Fibroblast of skin of back (primary cell): ENCODE data around the gene MCF2.

Source experiments
- DNase-seq: peaks from one replicate; pipeline ENCODE4 v3.0.0-alpha.2; 2013

The MCF2 gene

GRCh38 chrX:139585613-139586012, 122.4 kb downstream of the MCF2 start:
- DNase-seq: no peak

GRCh38 chrX:139581068-139581467, 126.9 kb downstream of the MCF2 start:
- no peak for DNase-seq

GRCh38 chrX:139566981-139567380, 141.0 kb downstream of the MCF2 start:
- DNase-seq: no peak

- no peak for DNase-seq
Observed at GRCh38 chrX:139563251-139563650, 144.7 kb downstream of the MCF2 start.

DNA sequence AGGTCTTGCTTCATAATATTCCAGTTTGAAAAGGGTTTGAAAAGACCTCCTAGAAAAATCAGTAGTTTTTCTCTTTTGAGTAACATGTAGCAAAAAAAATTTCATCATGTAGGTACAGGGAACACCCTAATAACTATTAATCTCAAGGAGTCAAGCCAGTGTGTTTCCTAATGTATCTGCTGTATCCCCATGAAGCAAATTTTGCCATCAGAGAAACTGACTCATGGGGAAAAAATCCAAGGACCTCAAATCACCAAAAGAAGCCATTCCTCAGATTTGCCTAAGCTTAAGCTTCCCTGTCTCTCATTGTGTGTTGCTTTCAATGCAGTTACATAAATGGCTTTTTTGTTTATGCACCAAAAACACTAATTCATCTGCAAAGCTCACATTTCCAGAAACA, 147.7 kb downstream of the MCF2 start:
- DNase-seq: peak; percentile 44

DNA sequence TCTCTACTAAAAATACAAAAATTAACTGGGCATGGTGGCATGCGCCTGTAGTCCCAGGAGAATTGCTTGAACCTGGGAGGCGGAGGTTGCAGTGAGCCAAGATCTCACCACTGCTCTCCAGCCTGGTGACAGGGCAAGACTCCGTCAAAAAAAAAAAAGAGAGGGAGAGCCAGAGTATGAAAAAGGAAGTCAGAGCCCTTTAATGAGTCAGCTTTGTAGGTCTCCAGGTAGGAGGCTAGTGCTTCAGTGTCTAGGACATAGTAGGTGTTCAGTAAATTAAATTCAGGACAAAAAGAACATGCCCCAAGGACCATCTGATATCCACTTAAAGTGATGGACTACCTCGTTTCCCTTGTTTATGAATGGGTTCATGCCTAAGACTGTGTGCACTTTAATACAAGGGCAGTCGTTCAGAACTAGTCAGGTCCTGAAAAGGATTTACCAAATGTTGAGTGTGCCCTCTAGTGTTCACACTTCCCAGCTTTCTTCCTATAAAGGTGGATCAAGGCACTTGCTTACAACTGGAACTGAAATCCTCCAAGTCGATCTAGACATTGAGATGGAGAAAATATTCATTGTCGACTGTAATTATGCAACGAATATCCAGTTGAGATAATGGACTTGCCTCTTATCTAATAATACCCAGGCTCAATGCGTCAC, 148.5 kb downstream of the MCF2 start:
- peak; percentile 42 for DNase-seq

- no peak for DNase-seq
Observed at GRCh38 chrX:139554991-139555675, 152.8 kb downstream of the MCF2 start.

DNA sequence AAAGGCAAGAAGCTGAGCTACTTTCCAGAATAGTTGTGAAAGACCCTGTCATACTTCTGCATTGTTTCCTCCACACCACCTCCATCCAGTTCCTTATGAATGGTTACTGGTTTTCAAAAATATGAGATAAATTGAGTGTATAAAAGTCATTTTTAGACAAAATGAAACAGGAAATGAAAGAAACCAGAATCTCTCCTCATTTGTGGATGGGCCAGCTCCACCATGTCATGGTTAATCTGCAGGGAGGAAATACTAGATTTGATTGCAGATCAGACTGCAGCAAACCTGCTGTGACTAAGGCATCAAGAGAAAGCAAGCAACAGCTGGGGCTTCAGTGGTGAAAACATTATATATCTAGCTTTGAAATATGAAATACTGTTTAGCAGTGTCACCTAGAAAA, 153.6 kb downstream of the MCF2 start:
- DNase-seq: no peak

GRCh38 chrX:139544591-139544990, 163.4 kb downstream of the MCF2 start:
- no peak for DNase-seq

- no peak for DNase-seq
Observed at GRCh38 chrX:139543920-139544319, 164.0 kb downstream of the MCF2 start.

DNA sequence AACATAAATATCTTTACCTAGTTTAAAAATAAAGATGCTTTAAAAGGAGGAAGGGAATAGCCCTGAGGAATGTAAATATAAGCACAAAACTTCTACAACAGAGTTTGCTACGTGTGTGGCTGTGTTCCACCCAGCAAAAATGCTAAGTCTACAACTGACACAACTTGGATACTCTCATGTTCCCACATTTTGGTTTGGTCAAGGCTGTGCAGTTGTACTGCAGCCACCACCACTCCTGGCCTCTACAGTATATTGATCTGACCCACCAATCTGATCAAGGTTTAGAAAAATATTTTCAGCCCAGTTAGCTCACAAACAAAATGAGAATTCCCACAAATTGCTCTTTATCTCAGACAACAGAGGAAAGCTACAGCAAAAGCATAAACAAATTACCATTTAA, 165.3 kb downstream of the MCF2 start:
- DNase-seq: no peak

DNA sequence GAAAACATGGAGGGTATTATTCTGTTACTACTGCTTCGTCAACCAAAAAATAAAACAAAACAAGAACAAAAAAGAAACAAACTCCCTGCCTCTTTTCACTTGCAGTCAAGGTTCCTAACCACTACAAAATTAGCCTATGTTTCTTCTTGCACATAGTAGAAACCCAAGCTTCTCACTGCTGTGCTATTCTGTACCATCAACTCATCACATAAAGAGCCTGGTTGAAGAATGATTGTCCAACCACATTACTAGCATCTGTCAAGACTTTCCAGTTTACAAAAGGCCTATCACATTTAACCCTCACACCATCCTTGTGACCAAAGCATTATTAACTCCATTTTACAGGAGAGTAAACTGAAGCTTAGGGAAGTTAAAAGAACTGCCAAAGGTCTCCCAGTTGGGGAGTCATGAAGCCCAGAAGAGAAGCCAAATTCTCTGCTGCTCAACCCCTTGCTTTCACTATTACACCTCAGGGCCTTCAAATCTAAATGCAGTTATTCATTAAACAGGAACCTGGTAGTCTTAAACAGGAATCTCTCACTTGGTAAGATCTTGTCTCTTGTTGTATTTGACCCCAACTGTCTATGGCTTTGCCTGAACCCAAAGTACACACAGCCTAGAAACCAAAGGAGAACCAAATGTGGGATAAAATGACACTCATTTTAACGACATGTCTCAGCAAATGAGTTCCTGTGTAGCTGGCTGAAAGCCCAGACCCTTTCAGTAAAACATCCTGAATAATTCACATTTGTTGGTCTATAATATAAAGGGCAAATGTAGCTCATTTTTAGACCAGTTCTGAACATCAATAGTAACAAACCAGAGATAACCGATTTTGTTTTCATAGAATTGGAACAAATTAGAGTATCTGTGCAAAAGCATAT, 168.8 kb downstream of the MCF2 start:
- DNase-seq: no peak

DNA sequence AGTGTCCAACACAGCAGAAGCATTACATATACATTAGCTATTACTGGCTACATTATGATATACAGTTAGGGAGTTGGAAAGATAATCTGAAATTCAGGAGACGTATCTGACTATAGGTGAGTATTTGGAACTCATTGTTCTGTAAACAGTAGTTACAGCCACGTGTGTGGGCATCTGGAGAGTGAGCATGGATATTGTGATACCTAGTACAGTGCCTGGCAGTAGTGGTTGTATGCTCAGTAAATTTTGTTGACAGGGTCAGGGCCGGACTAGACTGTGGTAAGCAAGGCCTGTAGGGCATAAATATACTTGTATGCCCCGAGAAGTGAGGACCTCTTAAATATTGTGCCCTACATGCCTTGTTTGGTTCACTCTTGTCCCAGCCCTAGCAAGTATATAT, 174.5 kb downstream of the MCF2 start:
- DNase-seq: no peak

GRCh38 chrX:139532834-139533233, 175.1 kb downstream of the MCF2 start:
- DNase-seq: no peak
